OCI-LY7 (cell line): Measurements from ENCODE around the gene SLC9C2. TPM values are rescaled to one million over a fixed set of nuclear protein-coding genes. Genes with fewer than 3 reads are reported as not detected.
"Not testable (repeated sequence)": the region's sequence is repeated elsewhere in the genome, so short reads cannot be mapped to it uniquely, and the experiment has no call there.

Experiments
- BruUV-seq: library from RNA; stranded (reverse); fragments of 400-500 nt; replicated peaks from 2 replicates; lab custom pipeline; 2021; lab: Mats Ljungman, UMichigan
- CTCF ChIA-PET: fragments of 300-600 bp; sonication (Branson Sonifier 250); formaldehyde crosslinking; loops from one replicate; lab custom pipeline; 2022; ENCODE audit warnings: antibody characterized with exemption; ENCODE audit not compliant: unreplicated experiment; lab: Charles Lee
- POLR2A ChIA-PET: fragments of 300-600 bp; sonication (Branson Sonifier 250); formaldehyde crosslinking; loops from one replicate; lab custom pipeline; 2022; ENCODE audit warnings: antibody characterized with exemption; lab: Charles Lee
- DNase-seq: peaks from one replicate; pipeline ENCODE4 v3.0.0-alpha.2; 2015; ENCODE audit warnings: low spot score
- H2AFZ ChIP-seq: fragments of 200-600 bp; sonication (generic), shearing (Covaris generic); 2 replicates; pipeline ENCODE4 v1.6.1; 2014; ENCODE audit warnings: mild to moderate bottlenecking, antibody characterized with exemption, low read length, moderate library complexity
- H3K27ac ChIP-seq: fragments of 200-600 bp; sonication (generic); 2 replicates; pipeline ENCODE4 v1.5.1; 2014; ENCODE audit warnings: mixed run types, low read depth, mild to moderate bottlenecking, moderate library complexity, low read length, inconsistent platforms; ENCODE audit not compliant: poor library complexity, severe bottlenecking
- H3K36me3 ChIP-seq: fragments of 200-600 bp; sonication (generic); 2 replicates; pipeline ENCODE4 v1.6.1; 2014; ENCODE audit warnings: mild to moderate bottlenecking, antibody characterized with exemption, low read length, moderate library complexity, mixed read lengths; ENCODE audit not compliant: insufficient read depth
- H3K4me1 ChIP-seq: fragments of 200-600 bp; sonication (generic); 2 replicates; pipeline ENCODE4 v1.5.1; 2014; ENCODE audit warnings: mild to moderate bottlenecking, low read length; ENCODE audit not compliant: insufficient read depth, poor library complexity, severe bottlenecking
- H3K4me2 ChIP-seq: fragments of 200-600 bp; sonication (generic); 2 replicates; pipeline ENCODE4 v1.6.1; 2014; ENCODE audit warnings: mild to moderate bottlenecking, low read length
- H3K4me3 ChIP-seq: fragments of 200-600 bp; sonication (generic); 2 replicates; pipeline ENCODE4 v1.5.1; 2014; ENCODE audit warnings: mild to moderate bottlenecking, low read depth, low read length; ENCODE audit not compliant: poor library complexity, severe bottlenecking
- H3K79me2 ChIP-seq: fragments of 200-600 bp; sonication (generic); 2 replicates; pipeline ENCODE4 v1.6.1; 2016; ENCODE audit warnings: low read depth, mild to moderate bottlenecking, low read length, moderate library complexity, mixed read lengths; ENCODE audit not compliant: insufficient read depth
- H3K9me2 ChIP-seq: fragments of 200-600 bp; sonication (generic); 2 replicates; pipeline ENCODE4 v1.6.1; 2016; ENCODE audit warnings: mild to moderate bottlenecking, low read length, mixed read lengths; ENCODE audit not compliant: insufficient read depth
- H3K9me3 ChIP-seq: fragments of 200-600 bp; sonication (generic); 2 replicates; pipeline ENCODE4 v1.6.1; 2014; ENCODE audit warnings: mild to moderate bottlenecking, mixed run types, low read length, mixed read lengths
- H4K20me1 ChIP-seq: fragments of 200-600 bp; sonication (generic); 2 replicates; pipeline ENCODE4 v1.6.1; 2014; ENCODE audit warnings: mild to moderate bottlenecking, antibody characterized with exemption, low read length, moderate library complexity, mixed read lengths; ENCODE audit not compliant: insufficient read depth
- EZH2phosphoT487 ChIP-seq: fragments of 200-600 bp; sonication (generic); IDR thresholded peaks from 2 replicates; pipeline ENCODE4 v1.6.1; 2018; ENCODE audit warnings: low read depth, borderline replicate concordance, mild to moderate bottlenecking, mixed run types, antibody characterized with exemption, low read length, moderate library complexity, mixed read lengths
- intact Hi-C: fragments of 100-400 bp; cut with micrococcal nuclease; formaldehyde crosslinking; loops from one replicate; pipeline ENCODE4 v1.10.0; 2022; ENCODE audit not compliant: unreplicated experiment
- total RNA-seq, 2 experiments: library from RNA; depleted of rRNA in 1 of 2; stranded (reverse); fragments of >200 nt in 1 of 2; shearing (Covaris generic) in 1 of 2; gene quantifications; 2 replicates each; pipeline ENCODE4 v1.2.3, GENCODE V29; 2014 to 2022
- TF ChIP-seq, protein P1 (sequence below): fragments of 200-600 bp; sonication (generic); conservative IDR thresholded peaks from 2 replicates; pipeline ENCODE4 v1.5.1; 2014; ENCODE audit warnings: mild to moderate bottlenecking, antibody characterized with exemption, low read length, moderate library complexity, mixed read lengths

Gene SLC9C2
- total RNA-seq, 2 experiments from 2014 or later, result not detected

GRCh38 chr1:173523329-173523728 is 79.5 kb downstream of the SLC9C2 start:
- Histone ChIP-seq H3K27ac (no peak overlapping the region), H3K4me3 (no peak overlapping the region), H3K9me2 (no peaks in the 10 kb centered on the region), H3K36me3 (no peaks in the 10 kb centered on the region), H4K20me1 (no peaks in the 10 kb centered on the region), H3K79me2 (no peaks in the 10 kb centered on the region), H3K4me2 (no peak overlapping the region), H3K4me1 (no peaks in the 10 kb centered on the region), H2AFZ (no peak overlapping the region), H3K9me3 (no peaks in the 10 kb centered on the region)
- intact Hi-C loops, result no loop called here
- no peak for DNase-seq
- no TSS peak for BruUV-seq
- no peak for TF ChIP-seq EZH2phosphoT487
- ChIA-PET CTCF (no interaction called here), POLR2A (interaction anchor here (0.7 kb wide), 1 partner anchor 9 kb away, joined by 3 read pairs; no protein-coding TSS in a partner anchor)

DNA sequence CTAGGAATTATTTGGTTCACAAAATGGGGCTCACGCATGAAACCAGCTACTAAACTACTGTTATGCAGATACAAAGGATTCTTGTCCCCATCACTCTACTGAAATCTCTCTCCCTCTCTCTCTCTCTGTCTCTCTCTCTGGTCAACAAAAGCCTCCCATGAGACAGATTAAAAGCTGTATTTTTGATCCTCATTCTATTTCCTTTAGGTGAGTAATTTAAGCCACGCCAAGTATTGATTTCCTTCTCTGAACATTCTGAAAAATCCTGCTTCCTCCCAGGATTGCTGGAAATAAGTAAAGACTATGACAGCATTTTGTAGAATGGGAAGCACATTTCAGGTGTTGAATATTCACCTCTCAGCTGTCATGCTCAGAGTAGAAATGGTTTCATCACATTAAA is 82.1 kb downstream of the SLC9C2 start:
- intact Hi-C loops, result no loop called here
- no peaks in the 10 kb centered on the region for H3K79me2 ChIP-seq
- DNase-seq, result no peak
- BruUV-seq, result no TSS peak
- no peak overlapping the region for H3K27ac ChIP-seq
- no peaks in the 10 kb centered on the region for H3K9me2 ChIP-seq
- H2AFZ ChIP-seq, result no peak overlapping the region
- no peaks in the 10 kb centered on the region for H3K4me1 ChIP-seq
- no peaks in the 10 kb centered on the region for H3K36me3 ChIP-seq
- H3K4me2 ChIP-seq, result no peak overlapping the region
- TF ChIP-seq, protein P1, sequence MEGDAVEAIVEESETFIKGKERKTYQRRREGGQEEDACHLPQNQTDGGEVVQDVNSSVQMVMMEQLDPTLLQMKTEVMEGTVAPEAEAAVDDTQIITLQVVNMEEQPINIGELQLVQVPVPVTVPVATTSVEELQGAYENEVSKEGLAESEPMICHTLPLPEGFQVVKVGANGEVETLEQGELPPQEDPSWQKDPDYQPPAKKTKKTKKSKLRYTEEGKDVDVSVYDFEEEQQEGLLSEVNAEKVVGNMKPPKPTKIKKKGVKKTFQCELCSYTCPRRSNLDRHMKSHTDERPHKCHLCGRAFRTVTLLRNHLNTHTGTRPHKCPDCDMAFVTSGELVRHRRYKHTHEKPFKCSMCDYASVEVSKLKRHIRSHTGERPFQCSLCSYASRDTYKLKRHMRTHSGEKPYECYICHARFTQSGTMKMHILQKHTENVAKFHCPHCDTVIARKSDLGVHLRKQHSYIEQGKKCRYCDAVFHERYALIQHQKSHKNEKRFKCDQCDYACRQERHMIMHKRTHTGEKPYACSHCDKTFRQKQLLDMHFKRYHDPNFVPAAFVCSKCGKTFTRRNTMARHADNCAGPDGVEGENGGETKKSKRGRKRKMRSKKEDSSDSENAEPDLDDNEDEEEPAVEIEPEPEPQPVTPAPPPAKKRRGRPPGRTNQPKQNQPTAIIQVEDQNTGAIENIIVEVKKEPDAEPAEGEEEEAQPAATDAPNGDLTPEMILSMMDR, result no peak
- no peak for TF ChIP-seq EZH2phosphoT487
- no peaks in the 10 kb centered on the region for H3K9me3 ChIP-seq
- H3K4me3 ChIP-seq, result no peak overlapping the region
- POLR2A ChIA-PET, result interaction anchor here (0.6 to 1.2 kb wide), 5 partner anchors 21 to 1945 kb away, joined by 3 to 7 read pairs (median 3); no protein-coding TSS in a partner anchor
- CTCF ChIA-PET, result no interaction called here
- no peaks in the 10 kb centered on the region for H4K20me1 ChIP-seq

DNA sequence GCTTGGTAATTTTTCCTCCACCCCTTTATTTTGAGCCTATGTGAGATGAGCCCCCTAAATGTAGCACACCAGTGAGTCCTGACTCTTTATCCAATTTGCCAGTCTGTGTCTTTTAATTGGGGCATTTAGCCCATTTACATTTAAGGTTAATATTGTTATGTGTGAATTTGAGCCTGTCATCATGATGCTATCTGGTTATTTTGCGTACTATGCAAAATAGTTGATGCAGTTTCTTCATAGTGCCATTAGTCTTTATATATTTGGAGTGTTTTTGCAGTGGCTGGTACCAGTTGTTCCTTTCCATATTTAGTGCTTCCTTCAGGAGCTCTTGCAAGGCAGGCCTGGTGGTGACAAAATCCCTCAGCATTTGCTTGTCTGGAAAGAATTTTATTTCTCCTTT is 88.4 kb downstream of the SLC9C2 start:
- H3K4me3 ChIP-seq, H3K9me3 ChIP-seq, H3K9me2 ChIP-seq, H3K36me3 ChIP-seq, POLR2A ChIA-PET, CTCF ChIA-PET, BruUV-seq, DNase-seq, H4K20me1 ChIP-seq, H3K79me2 ChIP-seq, H3K4me1 ChIP-seq, H3K27ac ChIP-seq, H2AFZ ChIP-seq, H3K4me2 ChIP-seq: not testable (repeated sequence)
- intact Hi-C loops, result loop anchor here (5.0 kb wide), 1 partner anchor 48 kb away; no protein-coding TSS in a partner anchor
